ENCODE results near the gene SNTG2. TPM values are rescaled to one million over a fixed set of nuclear protein-coding genes. Genes with fewer than 3 reads are reported as not detected.

SNTG2 gene
- total RNA-seq, 1 donor from 2014 or later = not detected

GRCh38 chr2:1143129-1143528 lies 192.5 kb downstream of the SNTG2 start:
- TF ChIP-seq CTCF (conservative IDR thresholded peaks at IDR 0.05; ENCODE audit: low read depth, low read length) = no peak
- no peak for DNase-seq (ENCODE audit: low read depth)
- no peak overlapping the region for H3K4me3 ChIP-seq (ENCODE audit: low read depth, low read length)

GRCh38 chr2:1147873-1148612 lies 197.4 kb downstream of the SNTG2 start:
- no peak for TF ChIP-seq CTCF (conservative IDR thresholded peaks at IDR 0.05; ENCODE audit: low read depth, low read length)
- no peak overlapping the region for H3K4me3 ChIP-seq (ENCODE audit: low read depth, low read length)
- no peak for DNase-seq (ENCODE audit: low read depth)

- no peak for TF ChIP-seq CTCF (conservative IDR thresholded peaks at IDR 0.05; ENCODE audit: low read depth, low read length)
- H3K4me3 ChIP-seq (ENCODE audit: low read depth, low read length) = no peak overlapping the region
- no peak for DNase-seq (ENCODE audit: low read depth)
These were observed 200.3 kb downstream of the SNTG2 start for GRCh38 chr2:1150724-1151511.

- H3K4me3 ChIP-seq (ENCODE audit: low read depth, low read length) = no peak overlapping the region
- no peak for DNase-seq (ENCODE audit: low read depth)
- TF ChIP-seq CTCF (conservative IDR thresholded peaks at IDR 0.05; ENCODE audit: low read depth, low read length) = no peak
These were observed 201.7 kb downstream of the SNTG2 start for GRCh38 chr2:1152375-1152774.

- no peak for DNase-seq (ENCODE audit: low read depth)
- no peak for TF ChIP-seq CTCF (conservative IDR thresholded peaks at IDR 0.05; ENCODE audit: low read depth, low read length)
- no peak overlapping the region for H3K4me3 ChIP-seq (ENCODE audit: low read depth, low read length)
These were observed 203.3 kb downstream of the SNTG2 start for GRCh38 chr2:1153920-1154319.

GRCh38 chr2:1154710-1155594 lies 204.3 kb downstream of the SNTG2 start:
- H3K4me3 ChIP-seq (ENCODE audit: low read depth, low read length) = no peak overlapping the region
- no peak for TF ChIP-seq CTCF (conservative IDR thresholded peaks at IDR 0.05; ENCODE audit: low read depth, low read length)
- DNase-seq (ENCODE audit: low read depth) = no peak

Data from epithelial cell of proximal tubule (primary cell).